Loucy (cell line): Measurements from ENCODE around the gene GALNT9.

ENCODE experiments used
- H2AFZ ChIP-seq: fragments of 200-600 bp; sonication (generic); 2 replicates; pipeline ENCODE4 v1.6.0; 2016; ENCODE audit warnings: antibody characterized with exemption, mild to moderate bottlenecking, low read length, moderate library complexity
- H3F3A ChIP-seq: fragments of 200-600 bp; 2 replicates; pipeline ENCODE4 v1.6.0; 2016; ENCODE audit warnings: antibody characterized with exemption, low read depth, mild to moderate bottlenecking
- H3K27me3 ChIP-seq: fragments of 200-600 bp; sonication (generic); 2 replicates; pipeline ENCODE4 v1.6.1; 2014; ENCODE audit warnings: low read length, mild to moderate bottlenecking; ENCODE audit not compliant: insufficient read depth, poor library complexity, severe bottlenecking
- H3K36me3 ChIP-seq: fragments of 200-600 bp; sonication (generic); 2 replicates; pipeline ENCODE4 v1.6.1; 2016; ENCODE audit warnings: low read length; ENCODE audit not compliant: insufficient read depth
- H3K4me1 ChIP-seq: fragments of 200-600 bp; sonication (generic); 2 replicates; pipeline ENCODE4 v1.5.1; 2014; ENCODE audit warnings: low read length, mild to moderate bottlenecking; ENCODE audit not compliant: insufficient read depth, poor library complexity, severe bottlenecking
- H3K4me2 ChIP-seq: fragments of 200-600 bp; sonication (generic); 2 replicates; pipeline ENCODE4 v1.6.0; 2014; ENCODE audit warnings: antibody characterized with exemption, low read length, low read depth, mild to moderate bottlenecking; ENCODE audit not compliant: poor library complexity, severe bottlenecking
- H3K4me3 ChIP-seq: fragments of 200-600 bp; sonication (generic); 2 replicates; pipeline ENCODE4 v1.5.1; 2014; ENCODE audit warnings: low read length, mild to moderate bottlenecking, mixed read lengths; ENCODE audit not compliant: poor library complexity, severe bottlenecking
- H3K79me2 ChIP-seq: fragments of 200-600 bp; sonication (generic); 2 replicates; pipeline ENCODE4 v1.6.1; 2014; ENCODE audit warnings: low read length; ENCODE audit not compliant: insufficient read depth
- H3K9ac ChIP-seq: fragments of 200-600 bp; sonication (generic); 2 replicates; pipeline ENCODE4 v1.6.0; 2014; ENCODE audit warnings: mild to moderate bottlenecking, low read depth, low read length, moderate library complexity; ENCODE audit not compliant: poor library complexity, severe bottlenecking
- H3K9me2 ChIP-seq: fragments of 200-600 bp; sonication (generic); replicated peaks from 2 replicates; pipeline ENCODE4 v1.6.1; 2016; ENCODE audit warnings: low read depth, low read length, mixed read lengths
- H3K9me3 ChIP-seq: fragments of 200-600 bp; sonication (generic); 2 replicates; pipeline ENCODE4 v1.6.1; 2014; ENCODE audit warnings: mild to moderate bottlenecking, antibody characterized with exemption, low read length, low read depth; ENCODE audit not compliant: insufficient read depth
- H4K20me1 ChIP-seq: fragments of 200-600 bp; sonication (generic); 2 replicates; pipeline ENCODE4 v1.6.0; 2014; ENCODE audit warnings: antibody characterized with exemption, low read length, mild to moderate bottlenecking; ENCODE audit not compliant: insufficient read depth, poor library complexity, severe bottlenecking
- EZH2phosphoT487 ChIP-seq: fragments of 200-600 bp; IDR thresholded peaks from 2 replicates; pipeline ENCODE4 v1.6.1; 2018; ENCODE audit warnings: antibody characterized with exemption, mild to moderate bottlenecking, moderate library complexity, borderline replicate concordance
- TF ChIP-seq, protein P1 (sequence below): fragments of 200-600 bp; sonication (generic); conservative IDR thresholded peaks from 2 replicates; pipeline ENCODE4 v1.5.1; 2014; ENCODE audit warnings: mild to moderate bottlenecking, antibody characterized with exemption, low read length

The GALNT9 gene

GRCh38 chr12:132282950-132283771 is 46.2 kb downstream of the GALNT9 start:
- H3K36me3 ChIP-seq = no peaks in the 10 kb centered on the region
- H3K4me1 ChIP-seq = peaks cover 19% of the 10 kb centered on the region
- no peaks in the 10 kb centered on the region for H3K79me2 ChIP-seq
- H3K9ac ChIP-seq = peak overlapping the region; percentile 40
- no peaks in the 10 kb centered on the region for H3F3A ChIP-seq
- peak overlapping the region; percentile 59 for H3K4me3 ChIP-seq
- H3K27me3 ChIP-seq = no peaks in the 10 kb centered on the region
- peak overlapping the region; percentile 63 for H3K4me2 ChIP-seq
- H2AFZ ChIP-seq = no peak overlapping the region
- no peaks in the 10 kb centered on the region for H4K20me1 ChIP-seq
- H3K9me3 ChIP-seq = no peaks in the 10 kb centered on the region
- no peaks in the 10 kb centered on the region for H3K9me2 ChIP-seq
- TF ChIP-seq, protein P1, sequence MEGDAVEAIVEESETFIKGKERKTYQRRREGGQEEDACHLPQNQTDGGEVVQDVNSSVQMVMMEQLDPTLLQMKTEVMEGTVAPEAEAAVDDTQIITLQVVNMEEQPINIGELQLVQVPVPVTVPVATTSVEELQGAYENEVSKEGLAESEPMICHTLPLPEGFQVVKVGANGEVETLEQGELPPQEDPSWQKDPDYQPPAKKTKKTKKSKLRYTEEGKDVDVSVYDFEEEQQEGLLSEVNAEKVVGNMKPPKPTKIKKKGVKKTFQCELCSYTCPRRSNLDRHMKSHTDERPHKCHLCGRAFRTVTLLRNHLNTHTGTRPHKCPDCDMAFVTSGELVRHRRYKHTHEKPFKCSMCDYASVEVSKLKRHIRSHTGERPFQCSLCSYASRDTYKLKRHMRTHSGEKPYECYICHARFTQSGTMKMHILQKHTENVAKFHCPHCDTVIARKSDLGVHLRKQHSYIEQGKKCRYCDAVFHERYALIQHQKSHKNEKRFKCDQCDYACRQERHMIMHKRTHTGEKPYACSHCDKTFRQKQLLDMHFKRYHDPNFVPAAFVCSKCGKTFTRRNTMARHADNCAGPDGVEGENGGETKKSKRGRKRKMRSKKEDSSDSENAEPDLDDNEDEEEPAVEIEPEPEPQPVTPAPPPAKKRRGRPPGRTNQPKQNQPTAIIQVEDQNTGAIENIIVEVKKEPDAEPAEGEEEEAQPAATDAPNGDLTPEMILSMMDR = no peak
- no peak for TF ChIP-seq EZH2phosphoT487

DNA sequence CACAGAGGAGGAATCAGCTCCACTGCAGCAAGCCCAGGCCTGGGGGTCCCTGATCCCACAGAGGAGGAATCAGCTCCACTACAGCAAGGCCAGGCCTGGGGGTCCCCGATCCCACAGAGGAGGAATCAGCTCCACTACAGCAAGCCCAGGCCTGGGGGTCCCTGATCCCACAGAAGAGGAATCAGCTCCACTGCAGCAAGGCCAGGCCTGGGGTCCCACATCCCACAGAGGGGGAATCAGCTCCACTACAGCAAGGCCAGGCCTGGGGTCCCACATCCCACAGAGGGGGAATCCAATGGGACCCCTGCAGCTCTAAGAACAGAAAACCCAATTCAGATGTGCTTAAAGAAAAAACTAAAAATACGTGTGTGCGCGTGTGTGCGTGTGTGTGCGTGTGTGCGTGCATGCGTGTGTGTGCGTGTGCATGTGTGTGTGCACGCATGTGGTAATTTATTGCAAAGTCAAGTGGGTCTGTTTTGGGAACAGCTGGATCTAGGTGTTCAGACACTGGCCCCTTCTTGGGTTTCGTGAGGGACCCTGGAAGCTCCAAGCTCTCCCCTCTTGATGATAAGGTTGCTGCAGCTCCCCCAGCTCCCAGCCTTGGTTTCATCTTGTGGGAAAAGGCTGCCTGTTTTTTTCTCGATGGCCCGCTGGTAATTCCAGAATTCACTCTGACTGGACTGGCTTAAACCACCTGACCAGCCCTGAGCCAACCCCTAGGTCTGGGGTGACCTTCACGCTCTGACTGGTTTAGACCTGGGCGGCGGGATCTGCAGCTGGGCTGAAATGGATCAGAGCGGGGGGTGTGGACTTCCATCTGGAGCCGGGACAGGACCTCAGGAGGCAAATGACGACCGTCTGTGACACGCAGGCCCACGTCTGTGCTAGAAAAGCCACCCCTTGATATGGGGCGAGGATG is 47.1 kb downstream of the GALNT9 start:
- no peak overlapping the region for H3K4me3 ChIP-seq
- H3K36me3 ChIP-seq = no peaks in the 10 kb centered on the region
- H3K27me3 ChIP-seq = no peaks in the 10 kb centered on the region
- H3K9me2 ChIP-seq = no peaks in the 10 kb centered on the region
- no peak for TF ChIP-seq EZH2phosphoT487
- TF ChIP-seq, protein P1 = no peak
- H4K20me1 ChIP-seq = no peaks in the 10 kb centered on the region
- H3K79me2 ChIP-seq = no peaks in the 10 kb centered on the region
- no peaks in the 10 kb centered on the region for H3K9me3 ChIP-seq
- H3F3A ChIP-seq = no peaks in the 10 kb centered on the region
- H3K4me2 ChIP-seq = peak overlapping the region; percentile 63
- H2AFZ ChIP-seq = no peak overlapping the region
- H3K4me1 ChIP-seq = peaks cover 19% of the 10 kb centered on the region
- H3K9ac ChIP-seq = no peak overlapping the region

DNA sequence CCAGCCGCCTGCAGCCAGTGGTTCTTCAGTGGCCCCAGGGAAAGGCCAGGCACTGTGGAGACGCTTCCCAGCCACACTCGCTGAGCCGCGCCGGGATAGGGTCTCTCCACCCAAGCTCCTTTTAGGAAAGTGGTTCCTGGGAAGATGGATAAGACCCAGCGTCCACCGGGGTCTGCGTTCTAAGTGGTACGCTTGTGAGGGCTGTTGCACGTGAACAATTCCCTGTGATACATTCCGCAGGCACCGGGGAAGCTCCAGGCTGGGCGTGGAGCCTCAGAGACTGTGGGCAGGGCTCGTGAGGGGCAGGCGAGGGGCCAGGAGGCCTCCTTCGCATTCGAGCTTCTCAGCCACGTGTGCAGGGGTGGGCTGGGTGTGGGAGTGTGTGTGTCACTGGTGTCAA is 48.4 kb downstream of the GALNT9 start:
- H3K9ac ChIP-seq = no peak overlapping the region
- no peaks in the 10 kb centered on the region for H3K27me3 ChIP-seq
- H3K9me3 ChIP-seq = no peaks in the 10 kb centered on the region
- no peaks in the 10 kb centered on the region for H3K36me3 ChIP-seq
- H2AFZ ChIP-seq = no peak overlapping the region
- no peak overlapping the region for H3K4me2 ChIP-seq
- peaks cover 19% of the 10 kb centered on the region for H3K4me1 ChIP-seq
- H4K20me1 ChIP-seq = no peaks in the 10 kb centered on the region
- no peaks in the 10 kb centered on the region for H3K79me2 ChIP-seq
- H3F3A ChIP-seq = no peaks in the 10 kb centered on the region
- no peaks in the 10 kb centered on the region for H3K9me2 ChIP-seq
- TF ChIP-seq, protein P1 = no peak
- no peak for TF ChIP-seq EZH2phosphoT487
- no peak overlapping the region for H3K4me3 ChIP-seq
